Tibial artery (tissue), 4 donors: ENCODE data around the gene NBEA.

Source experiments
- DNase-seq, 2 donors: peaks; one replicate each; pipeline ENCODE4 v3.0.0-alpha.2; 2019
- H3K27ac ChIP-seq, 2 donors: fragments of 200-600 bp; sonication (generic) in 1 of 2; 1 replicate in 1 of 2; 2 replicates in 1 of 2; pipeline ENCODE4 v1.5.1; 2018 to 2019; ENCODE audit warnings: mild to moderate bottlenecking in 1 of 2
- H3K27me3 ChIP-seq, 2 donors: fragments of 200-600 bp; sonication (generic) in 1 of 2; one replicate each; pipeline versions ENCODE4 v1.5.1 to v1.6.0; 2016 to 2019
- H3K36me3 ChIP-seq, 3 donors: fragments of 200-600 bp; sonication (generic) in 2 of 3; one replicate each; pipeline ENCODE4 v1.5.1; 2016 to 2019; ENCODE audit warnings: mild to moderate bottlenecking in 2 of 3
- H3K4me1 ChIP-seq, 4 donors: fragments of 200-600 bp; sonication (generic) in 2 of 4; 1 replicate in 3 of 4; 2 replicates in 1 of 4; pipeline ENCODE4 v1.5.1; 2016 to 2019
- H3K4me3 ChIP-seq, 2 donors: fragments of 200-600 bp; sonication (generic) in 1 of 2; 1 replicate in 1 of 2; 2 replicates in 1 of 2; pipeline ENCODE4 v1.5.1; 2018 to 2019; ENCODE audit warnings: mild to moderate bottlenecking in 2 of 2
- H3K9me3 ChIP-seq, 3 donors: fragments of 200-600 bp; sonication (generic) in 1 of 3; one replicate each; pipeline ENCODE4 v1.5.1; 2016 to 2019
- CTCF ChIP-seq, 2 experiments: fragments of 200-600 bp in 1 of 2; fragments of 450-650 bp in 1 of 2; IDR thresholded peaks; one replicate each; pipeline ENCODE4 v1.5.1; 2017 to 2019; ENCODE audit warnings: antibody characterized with exemption in 2 of 2, mild to moderate bottlenecking in 1 of 2, moderate library complexity in 1 of 2
- intact Hi-C: fragments of 100-400 bp; cut with DNase I; formaldehyde crosslinking; loops from one replicate; pipeline ENCODE4 v1.15.0; 2023; ENCODE audit warnings: low total_unique reads

NBEA gene

DNA sequence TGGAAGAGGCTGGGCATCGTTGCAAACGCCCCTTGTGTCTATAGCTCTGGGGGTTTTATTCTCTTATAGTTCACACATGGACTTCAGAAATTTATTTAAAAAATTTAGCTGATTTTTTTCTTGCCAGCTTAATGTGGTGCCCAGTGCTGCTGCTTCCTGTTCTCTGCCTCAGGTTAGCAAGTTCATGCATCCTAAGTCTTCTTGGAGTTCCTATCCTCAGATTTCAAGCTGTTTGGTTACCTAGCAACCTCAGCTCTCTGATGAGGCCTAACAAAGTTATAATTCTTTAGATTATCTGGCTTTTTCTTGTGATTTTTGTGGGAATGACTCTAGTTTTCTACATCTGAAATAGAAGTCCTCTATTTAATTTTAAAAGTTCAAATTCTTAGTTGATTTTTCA lies 283.5 kb downstream of the NBEA start:
- intact Hi-C loops: no loop called here
- no peak overlapping the region for H3K4me3 ChIP-seq
- DNase-seq: no peak

GRCh38 chr13:35228536-35228935 lies 286.5 kb downstream of the NBEA start:
- no peak for TF ChIP-seq CTCF (IDR thresholded peaks at IDR 0.05)
- Histone ChIP-seq H3K9me3 (no peaks in the 10 kb centered on the region), H3K4me1 (no peaks in the 10 kb centered on the region), H3K27me3 (no peaks in the 10 kb centered on the region), H3K36me3 (no peaks in the 10 kb centered on the region), H3K27ac (no peak overlapping the region), H3K4me3 (no peak overlapping the region)
- intact Hi-C loops: no loop called here
- DNase-seq: no peak

More for the DNA sequence above, 283.5 kb downstream of the NBEA start:
- Histone ChIP-seq H3K9me3 (no peaks in the 10 kb centered on the region), H3K27ac (no peak overlapping the region), H3K4me1 (no peaks in the 10 kb centered on the region), H3K27me3 (no peaks in the 10 kb centered on the region), H3K36me3 (peaks cover 0 to 5% (median 0%) of the 10 kb centered on the region in 3 donors)
- TF ChIP-seq CTCF (IDR thresholded peaks at IDR 0.05): no peak

DNA sequence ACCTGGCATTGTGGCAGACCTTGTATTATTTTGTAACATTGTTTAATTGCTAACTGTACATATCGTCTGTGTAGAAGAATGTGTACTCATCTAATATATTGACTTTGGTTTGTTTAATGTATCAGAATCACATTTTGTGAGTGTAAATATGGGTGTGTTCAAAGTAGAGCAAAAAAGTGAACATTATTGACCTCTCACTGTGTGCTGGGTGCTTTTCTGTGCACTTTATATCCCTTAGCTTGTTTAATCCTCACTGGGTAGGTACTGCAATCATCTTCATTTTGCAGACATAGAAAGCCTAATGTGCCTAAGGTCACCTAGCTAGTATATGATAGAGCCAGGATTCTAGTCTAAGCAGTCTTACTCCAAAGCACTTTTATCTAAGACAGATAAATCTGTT lies 289.4 kb downstream of the NBEA start:
- H3K4me1 ChIP-seq: no peaks in the 10 kb centered on the region
- no peaks in the 10 kb centered on the region for H3K9me3 ChIP-seq
- no peaks in the 10 kb centered on the region for H3K27me3 ChIP-seq
- no peak overlapping the region for H3K4me3 ChIP-seq
- TF ChIP-seq CTCF (IDR thresholded peaks at IDR 0.05): no peak
- no peaks in the 10 kb centered on the region for H3K36me3 ChIP-seq
- DNase-seq: no peak
- intact Hi-C loops: no loop called here
- no peak overlapping the region for H3K27ac ChIP-seq

GRCh38 chr13:35238274-35238673 lies 296.2 kb downstream of the NBEA start:
- intact Hi-C loops: no loop called here
- TF ChIP-seq CTCF (IDR thresholded peaks at IDR 0.05): no peak
- Histone ChIP-seq H3K36me3 (no peaks in the 10 kb centered on the region), H3K27me3 (no peaks in the 10 kb centered on the region), H3K9me3 (no peaks in the 10 kb centered on the region), H3K4me3 (no peak overlapping the region), H3K27ac (no peak overlapping the region), H3K4me1 (no peaks in the 10 kb centered on the region)
- DNase-seq: no peak

- no peaks in the 10 kb centered on the region for H3K9me3 ChIP-seq
- intact Hi-C loops: no loop called here
- H3K4me1 ChIP-seq: no peaks in the 10 kb centered on the region
Observed at GRCh38 chr13:35252536-35253205, 310.6 kb downstream of the NBEA start.

More at GRCh38 chr13:35252536-35253205, 310.6 kb downstream of the NBEA start:
- DNase-seq: no peak
- no peak for TF ChIP-seq CTCF (IDR thresholded peaks at IDR 0.05)
- H3K27me3 ChIP-seq: no peaks in the 10 kb centered on the region
- no peak overlapping the region for H3K27ac ChIP-seq
- no peak overlapping the region for H3K4me3 ChIP-seq
- H3K36me3 ChIP-seq: peaks cover 0 to 20% (median 20%) of the 10 kb centered on the region in 3 donors
